Right lobe of liver (tissue), 4 donors: Measurements from ENCODE around the gene TENM4.

Experiments used
- CTCF ChIP-seq, 4 donors: fragments of 200-600 bp in 3 of 4; fragments of 450-650 bp in 1 of 4; IDR thresholded peaks; one replicate each; pipeline versions ENCODE4 v1.5.1 to v1.8.0; 2016 to 2022; ENCODE audit warnings: antibody characterized with exemption in 4 of 4, mild to moderate bottlenecking in 2 of 4
- POLR2A ChIP-seq: fragments of 450-650 bp; IDR thresholded peaks from one replicate; pipeline ENCODE4 v1.6.1; 2017; ENCODE audit warnings: antibody characterized with exemption, mild to moderate bottlenecking
- donor health status: DM: no; HTN: no; CAD: no.
- donor health status: DM: no; HTN: no; CAD: no.
- donor health status: DM: no; HTN: yes; CAD: no.

GRCh38 chr11:79311461-79311860, 129.4 kb downstream of the TENM4 start:
- TF ChIP-seq CTCF (IDR thresholded peaks at IDR 0.05): no peak
- no peak for TF ChIP-seq POLR2A
